Measurements from ENCODE around the gene OR7D4.
"Not testable (repeated sequence)": the region's sequence is repeated elsewhere in the genome, so short reads cannot be mapped to it uniquely, and the experiment has no call there.

OR7D4 gene

GRCh38 chr19:9219489-9219888 lies at the start of gene OR7D4:
Gene OR7D4 (minus strand): TSS chr19:9219589. CDS start chr19:9214837, 4,752 bp downstream.
- no peak for FAIRE-seq

GRCh38 chr19:9251236-9251635 lies 31.8 kb upstream of the OR7D4 start:
- no peak for FAIRE-seq

GRCh38 chr19:9250630-9251029 lies 31.2 kb upstream of the OR7D4 start, which contains the start of gene OR7E24:
Gene OR7E24 (plus strand): TSS chr19:9250930. CDS start chr19:9251044, 114 bp downstream.
- no peak for FAIRE-seq

GRCh38 chr19:9205501-9206113 lies 13.8 kb downstream of the OR7D4 start:
- FAIRE-seq, result peak; percentile 15

GRCh38 chr19:9198044-9198443 lies 21.3 kb downstream of the OR7D4 start:
- not testable (repeated sequence) for FAIRE-seq

GRCh38 chr19:9189535-9189934 lies 29.9 kb downstream of the OR7D4 start:
- no peak for FAIRE-seq

GRCh38 chr19:9187191-9187590 lies 32.2 kb downstream of the OR7D4 start:
- FAIRE-seq, result no peak

- no peak for FAIRE-seq
Observed at GRCh38 chr19:9183000-9183399, 36.4 kb downstream of the OR7D4 start.

GRCh38 chr19:9178901-9179300 lies 40.5 kb downstream of the OR7D4 start, which contains the start of gene OR7D2:
Gene OR7D2 (plus strand): TSS chr19:9178979. CDS start chr19:9185782, 6,803 bp downstream.
- FAIRE-seq, result no peak

GRCh38 chr19:9175326-9175725 lies 44.1 kb downstream of the OR7D4 start:
- FAIRE-seq, result no peak

- FAIRE-seq, result no peak
Observed at GRCh38 chr19:9171393-9171991, 47.9 kb downstream of the OR7D4 start.

GRCh38 chr19:9166846-9167245 lies 52.5 kb downstream of the OR7D4 start:
- no peak for FAIRE-seq

GRCh38 chr19:9165261-9165660 lies 54.1 kb downstream of the OR7D4 start:
- FAIRE-seq, result no peak

GRCh38 chr19:9161427-9161826 lies 58.0 kb downstream of the OR7D4 start:
- no peak for FAIRE-seq

All from endometrium (tissue), 2 donors.